Measurements from ENCODE around the gene ZNF141.
"Not testable (repeated sequence)": the region's sequence is repeated elsewhere in the genome, so short reads cannot be mapped to it uniquely, and the experiment has no call there.

ZNF141 gene

DNA sequence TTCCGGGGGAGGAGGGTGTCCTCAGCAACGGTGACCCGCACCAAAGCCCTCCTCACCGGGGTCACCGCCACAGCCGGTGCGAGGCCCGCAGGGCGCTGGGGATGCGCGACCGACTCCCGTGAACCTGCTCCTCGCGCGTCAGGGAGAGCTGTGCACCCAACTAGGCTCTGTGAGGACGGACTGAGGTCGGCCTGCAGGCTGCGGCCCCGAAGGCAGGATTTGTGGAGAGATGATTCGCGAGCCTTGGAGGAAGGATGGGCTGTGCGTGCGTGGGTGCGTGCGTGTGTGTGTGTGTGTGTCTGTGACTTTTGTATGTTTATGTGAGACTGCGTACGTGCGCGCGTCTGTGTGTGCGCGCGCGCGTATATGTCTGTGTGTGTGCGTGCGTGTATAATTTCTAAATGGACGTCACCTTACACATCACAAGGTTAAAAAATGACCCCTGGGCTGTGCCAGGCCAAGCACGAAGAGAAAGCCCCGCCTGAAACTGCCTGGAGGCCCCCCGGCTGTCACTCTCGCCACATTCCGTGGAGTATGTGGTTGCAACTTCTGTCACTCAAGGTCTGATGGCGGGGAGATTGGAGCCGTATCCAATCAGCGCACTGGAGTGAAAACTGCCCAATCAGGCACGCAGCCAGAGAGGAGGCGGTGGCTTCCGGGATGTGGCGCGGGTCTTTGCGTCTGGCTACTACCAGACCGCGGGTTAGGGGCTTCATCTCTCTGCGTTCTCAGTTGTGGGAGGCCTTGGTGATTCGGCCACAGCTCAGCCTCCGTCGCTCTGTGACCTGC, at the start of gene ZNF141:
TSS of gene ZNF141 (plus strand) at position 672 of the 789 bp plus-strand sequence. CDS start 170 bp downstream, outside the sequence.
- DNase-seq, result peak; percentile 98

- no peak for DNase-seq
These were observed 48.7 kb upstream of the ZNF141 start for GRCh38 chr4:288891-289290.

DNA sequence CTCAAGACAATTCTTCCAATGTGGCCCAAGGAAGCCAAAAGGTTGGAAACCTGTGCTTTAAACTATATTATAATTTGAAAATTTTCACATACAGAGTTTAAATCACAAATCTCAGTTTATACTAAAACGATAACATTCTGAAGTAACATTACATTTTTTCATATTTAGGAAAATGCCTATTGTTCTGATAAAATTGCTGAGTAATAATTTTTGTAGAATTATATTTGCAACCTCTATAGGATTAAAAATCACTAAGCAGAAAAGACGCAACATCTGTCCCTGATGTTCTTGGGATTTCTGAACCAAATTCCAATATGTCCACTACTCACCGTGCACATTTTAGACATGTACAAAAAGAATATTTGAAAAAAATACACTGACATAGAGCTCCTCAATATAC, 42.9 kb upstream of the ZNF141 start:
- no peak for DNase-seq

GRCh38 chr4:302381-302780, 35.2 kb upstream of the ZNF141 start:
- DNase-seq, result no peak

DNA sequence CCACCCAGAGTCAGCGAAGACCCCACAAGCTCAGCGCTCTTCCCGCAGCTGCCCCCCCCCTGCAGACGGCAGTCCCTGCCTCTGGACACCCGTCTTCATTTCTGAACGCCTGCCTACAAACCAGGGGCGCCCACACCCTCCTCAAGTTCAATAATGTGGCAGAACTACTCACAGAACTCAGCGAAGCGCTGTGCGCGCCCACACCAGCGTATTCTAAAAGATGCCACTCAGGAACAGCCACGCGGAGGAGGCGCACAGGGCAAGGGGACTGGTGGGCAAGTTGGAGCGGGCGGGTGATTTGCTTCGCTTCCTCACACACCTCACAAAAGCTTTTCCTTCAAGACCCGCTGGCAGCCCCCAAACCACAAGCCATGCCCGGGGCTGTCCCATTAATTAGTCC, 33.1 kb upstream of the ZNF141 start:
- not testable (repeated sequence) for DNase-seq

- DNase-seq, result peak; percentile 14
These were observed 32.5 kb upstream of the ZNF141 start, which contains the start of gene ZNF732 for GRCh38 chr4:304969-305680. Gene ZNF732 (minus strand): TSS chr4:305474. CDS start chr4:305310, 164 bp downstream.

DNA sequence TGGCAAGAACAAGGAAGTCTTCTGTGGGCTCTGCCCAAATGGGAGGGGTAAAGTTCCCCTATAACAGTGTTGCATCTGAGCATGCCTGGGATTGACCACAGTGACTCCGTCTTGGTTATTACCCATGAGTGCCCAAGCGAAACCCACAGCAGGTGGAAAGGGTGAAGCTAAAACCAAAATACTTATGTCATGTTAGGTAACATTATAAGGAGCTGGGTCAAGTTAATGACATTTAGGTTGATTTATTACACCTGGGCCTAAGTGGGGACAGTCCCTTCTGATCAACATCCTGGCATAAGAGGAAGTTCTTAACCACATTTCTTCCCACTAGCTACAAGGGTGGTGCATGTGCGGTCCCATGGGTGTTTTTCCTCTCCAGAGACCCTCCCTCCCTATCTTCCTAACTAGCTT, 31.1 kb upstream of the ZNF141 start:
- DNase-seq, result no peak

GRCh38 chr4:309807-310206, 27.8 kb upstream of the ZNF141 start:
- DNase-seq, result no peak

GRCh38 chr4:314296-314903, 23.2 kb upstream of the ZNF141 start:
- DNase-seq, result no peak

DNA sequence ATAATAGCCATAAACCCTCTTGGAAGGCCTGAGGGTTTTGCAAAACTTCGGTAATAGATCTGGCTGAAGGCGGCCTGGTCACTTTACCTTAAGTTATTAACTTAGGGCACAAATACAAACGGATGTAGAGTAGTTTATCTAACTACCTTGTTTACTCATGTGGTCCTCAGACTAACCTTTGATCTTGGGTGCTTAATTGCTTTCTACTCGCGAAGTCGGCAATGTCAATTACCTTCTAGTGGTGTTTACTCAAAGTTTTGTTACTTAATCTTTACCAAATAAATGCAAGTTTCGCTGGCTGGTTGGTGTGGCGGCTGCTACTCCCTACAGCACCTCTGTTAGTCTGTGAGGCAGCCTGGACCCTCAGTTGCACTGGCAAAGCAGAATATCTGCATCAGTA, 8.9 kb upstream of the ZNF141 start:
- DNase-seq, result no peak

- no peak for DNase-seq
These were observed 2.1 kb upstream of the ZNF141 start for GRCh38 chr4:335515-335914.

GRCh38 chr4:336099-336892, 1.3 kb upstream of the ZNF141 start:
- no peak for DNase-seq

DNA sequence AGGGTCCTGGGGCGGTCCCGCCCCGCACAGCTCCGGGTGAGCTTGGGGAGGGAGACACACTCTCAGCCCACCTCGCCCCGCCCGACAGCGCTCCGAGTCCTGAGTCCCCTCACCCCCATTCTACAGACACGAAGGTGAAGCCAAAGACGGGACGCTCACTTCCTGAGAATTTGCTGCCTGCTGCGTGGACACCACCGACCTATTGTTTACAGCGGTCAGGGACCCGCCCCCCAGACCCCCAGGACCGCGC, 796 bp upstream of the ZNF141 start:
- peak; percentile 30 for DNase-seq

- DNase-seq, result no peak
These were observed 531 bp downstream of the ZNF141 start for GRCh38 chr4:337932-338758.

DNA sequence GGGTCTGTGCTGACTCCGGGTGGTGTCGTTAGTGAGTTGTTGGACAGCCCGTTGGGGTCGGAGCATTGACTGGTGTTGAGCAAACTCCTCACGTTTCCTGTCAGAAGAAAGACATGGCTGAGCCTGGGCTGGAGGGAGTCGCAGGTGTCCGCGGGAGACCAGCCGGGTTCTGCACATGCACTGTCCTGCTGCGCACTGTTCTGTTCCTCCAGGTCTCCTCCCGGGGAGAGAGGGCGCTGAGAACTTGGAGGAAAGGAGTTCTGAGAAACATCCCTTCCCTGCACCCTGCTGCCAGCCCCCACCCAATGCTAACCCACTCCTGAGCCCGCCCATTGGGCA, 1.1 kb downstream of the ZNF141 start:
- DNase-seq, result no peak

GRCh38 chr4:340011-340410, 2.4 kb downstream of the ZNF141 start:
- DNase-seq, result no peak

- no peak for DNase-seq
These were observed 35.6 kb downstream of the ZNF141 start for GRCh38 chr4:373062-373839.

DNA sequence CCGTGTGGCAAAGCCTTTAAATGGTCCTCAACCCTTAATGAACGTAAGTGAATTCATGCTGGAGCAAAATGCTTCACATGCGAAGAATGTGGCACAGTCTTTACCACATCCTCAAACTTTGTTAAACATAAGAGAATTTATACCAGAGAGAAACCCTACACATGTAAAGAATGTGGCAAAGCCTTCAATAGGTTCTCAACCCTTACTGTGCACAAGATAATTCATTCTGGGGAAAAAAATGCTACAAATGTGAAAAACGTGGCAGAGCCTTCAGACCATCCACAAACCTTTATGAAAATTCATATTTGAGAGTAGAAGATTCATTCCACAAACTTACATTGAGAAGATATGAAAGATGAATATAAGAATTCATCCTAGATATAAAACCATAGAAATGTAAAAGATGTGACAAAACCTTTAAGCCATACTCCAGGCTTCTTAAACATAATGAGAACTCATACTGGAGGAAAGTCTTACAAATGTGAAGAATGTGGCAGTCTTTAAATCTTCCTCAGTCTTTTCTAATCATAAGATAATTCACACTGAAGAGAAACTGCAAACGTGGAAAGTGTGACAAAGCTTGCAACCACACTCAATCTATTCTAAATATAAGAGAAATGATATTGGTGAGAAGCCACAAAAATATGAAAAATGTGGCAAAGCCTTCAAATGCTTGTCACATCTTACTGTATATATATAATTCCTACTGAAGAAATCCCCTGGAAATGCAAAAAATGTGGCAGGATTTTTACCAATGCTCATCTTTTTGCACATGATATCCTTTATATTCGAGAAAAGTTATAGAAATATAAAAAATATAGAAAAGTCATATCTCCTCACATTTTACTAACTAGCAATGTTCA, 36.9 kb downstream of the ZNF141 start:
- no peak for DNase-seq

DNA sequence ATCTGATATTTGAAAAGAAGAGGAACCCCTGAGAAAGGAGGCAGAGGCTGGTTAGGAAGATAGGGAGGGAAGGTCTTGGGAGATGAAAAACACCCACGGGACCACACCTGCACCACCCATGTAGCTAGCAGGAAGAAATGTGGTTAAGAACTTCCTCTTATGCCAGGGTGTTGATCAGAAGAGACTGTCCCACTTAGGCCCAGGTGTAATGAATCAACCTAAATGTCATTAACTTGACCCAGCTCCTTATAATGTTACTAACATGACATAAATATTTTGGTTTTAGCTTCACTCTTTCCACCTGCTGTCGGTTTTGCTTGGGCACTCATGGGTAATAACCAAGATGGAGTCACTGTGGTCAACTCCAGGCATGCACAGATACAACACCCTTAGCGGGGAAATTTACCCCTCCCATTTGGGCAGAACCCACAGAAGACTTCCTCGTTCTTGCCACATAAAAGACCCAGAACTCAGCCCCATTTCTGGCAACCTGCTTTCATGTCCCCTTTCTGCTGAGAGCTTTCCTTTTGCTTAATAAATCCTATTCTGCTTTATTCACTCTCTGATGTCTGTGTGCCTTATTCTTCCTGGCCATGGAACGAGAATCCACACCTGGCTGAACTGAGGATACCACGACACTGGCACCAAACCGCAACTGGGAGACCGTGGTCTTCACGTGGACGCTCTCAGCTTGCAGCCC, 46.8 kb downstream of the ZNF141 start:
- no peak for DNase-seq
